Peyer's patch (tissue), 4 donors: Measurements from ENCODE around the gene KLHL10. TPM values are rescaled to one million over a fixed set of nuclear protein-coding genes. Genes with fewer than 3 reads are reported as not detected.

Source experiments
- DNase-seq, 3 donors: peaks; one replicate each; pipeline ENCODE4 v3.0.0-alpha.2; 2017 to 2019
- H3K27ac ChIP-seq, 4 donors: fragments of 200-600 bp; sonication (generic); one replicate each; pipeline ENCODE4 v1.5.1; 2016 to 2019
- H3K27me3 ChIP-seq, 2 donors: fragments of 200-600 bp; sonication (generic); one replicate each; pipeline ENCODE4 v1.5.1; 2019
- H3K36me3 ChIP-seq, 3 donors: fragments of 200-600 bp; sonication (generic); one replicate each; pipeline ENCODE4 v1.5.1; 2016 to 2019
- H3K4me1 ChIP-seq, 4 donors: fragments of 200-600 bp; sonication (generic); one replicate each; pipeline ENCODE4 v1.5.1; 2016 to 2019
- H3K4me3 ChIP-seq, 4 donors: fragments of 200-600 bp; sonication (generic); 1 replicate in 3 of 4; 2 replicates in 1 of 4; pipeline ENCODE4 v1.5.1; 2016 to 2019; ENCODE audit warnings: mild to moderate bottlenecking in 1 of 4
- H3K9me3 ChIP-seq, 4 donors: fragments of 200-600 bp; sonication (generic); one replicate each; pipeline ENCODE4 v1.5.1; 2016 to 2019; ENCODE audit warnings: mild to moderate bottlenecking in 1 of 4
- POLR2A ChIP-seq, 2 donors: fragments of 450-650 bp; IDR thresholded peaks; one replicate each; pipeline ENCODE4 v1.5.1; 2017; ENCODE audit warnings: antibody characterized with exemption in 2 of 2, mild to moderate bottlenecking in 2 of 2, moderate library complexity in 2 of 2
- total RNA-seq, 4 donors: library from RNA; depleted of rRNA; stranded (reverse); fragments of >200 nt; gene quantifications; one replicate each; pipeline ENCODE4 v1.1.0, GENCODE V29; 2016
- TF ChIP-seq, protein P1 (sequence below), 6 experiments: fragments of 450-650 bp in 4 of 6; fragments of 200-600 bp in 2 of 6; sonication (generic) in 1 of 6; IDR thresholded peaks; one replicate each; pipeline ENCODE4 v1.5.1; 2017 to 2019; ENCODE audit warnings: antibody characterized with exemption in 6 of 6, mild to moderate bottlenecking in 3 of 6, moderate library complexity in 1 of 6

The KLHL10 gene
- total RNA-seq, 4 donors from 2014 or later, result not detected

GRCh38 chr17:41818024-41818423 lies 19.6 kb upstream of the KLHL10 start:
- TF ChIP-seq POLR2A (IDR thresholded peaks at IDR 0.05), result no peak
- TF ChIP-seq, protein P1, sequence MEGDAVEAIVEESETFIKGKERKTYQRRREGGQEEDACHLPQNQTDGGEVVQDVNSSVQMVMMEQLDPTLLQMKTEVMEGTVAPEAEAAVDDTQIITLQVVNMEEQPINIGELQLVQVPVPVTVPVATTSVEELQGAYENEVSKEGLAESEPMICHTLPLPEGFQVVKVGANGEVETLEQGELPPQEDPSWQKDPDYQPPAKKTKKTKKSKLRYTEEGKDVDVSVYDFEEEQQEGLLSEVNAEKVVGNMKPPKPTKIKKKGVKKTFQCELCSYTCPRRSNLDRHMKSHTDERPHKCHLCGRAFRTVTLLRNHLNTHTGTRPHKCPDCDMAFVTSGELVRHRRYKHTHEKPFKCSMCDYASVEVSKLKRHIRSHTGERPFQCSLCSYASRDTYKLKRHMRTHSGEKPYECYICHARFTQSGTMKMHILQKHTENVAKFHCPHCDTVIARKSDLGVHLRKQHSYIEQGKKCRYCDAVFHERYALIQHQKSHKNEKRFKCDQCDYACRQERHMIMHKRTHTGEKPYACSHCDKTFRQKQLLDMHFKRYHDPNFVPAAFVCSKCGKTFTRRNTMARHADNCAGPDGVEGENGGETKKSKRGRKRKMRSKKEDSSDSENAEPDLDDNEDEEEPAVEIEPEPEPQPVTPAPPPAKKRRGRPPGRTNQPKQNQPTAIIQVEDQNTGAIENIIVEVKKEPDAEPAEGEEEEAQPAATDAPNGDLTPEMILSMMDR (IDR thresholded peaks at IDR 0.05), result no peak
- H3K27me3 ChIP-seq, result no peaks in the 10 kb centered on the region
- no peak overlapping the region for H3K27ac ChIP-seq
- H3K4me3 ChIP-seq, result no peak overlapping the region
- H3K4me1 ChIP-seq, result peaks cover 0 to 12% (median 0%) of the 10 kb centered on the region in 4 donors
- no peak for DNase-seq
- H3K9me3 ChIP-seq, result no peaks in the 10 kb centered on the region
- H3K36me3 ChIP-seq, result no peaks in the 10 kb centered on the region

- H3K27me3 ChIP-seq, result no peaks in the 10 kb centered on the region
- no peaks in the 10 kb centered on the region for H3K36me3 ChIP-seq
- no peak overlapping the region for H3K4me3 ChIP-seq
- H3K27ac ChIP-seq, result no peak overlapping the region
- no peak for TF ChIP-seq POLR2A (IDR thresholded peaks at IDR 0.05)
- TF ChIP-seq, protein P1 (IDR thresholded peaks at IDR 0.05), result no peak
- DNase-seq, result no peak
- no peaks in the 10 kb centered on the region for H3K4me1 ChIP-seq
- no peaks in the 10 kb centered on the region for H3K9me3 ChIP-seq
These were observed 15.8 kb upstream of the KLHL10 start for GRCh38 chr17:41821776-41822175.

DNA sequence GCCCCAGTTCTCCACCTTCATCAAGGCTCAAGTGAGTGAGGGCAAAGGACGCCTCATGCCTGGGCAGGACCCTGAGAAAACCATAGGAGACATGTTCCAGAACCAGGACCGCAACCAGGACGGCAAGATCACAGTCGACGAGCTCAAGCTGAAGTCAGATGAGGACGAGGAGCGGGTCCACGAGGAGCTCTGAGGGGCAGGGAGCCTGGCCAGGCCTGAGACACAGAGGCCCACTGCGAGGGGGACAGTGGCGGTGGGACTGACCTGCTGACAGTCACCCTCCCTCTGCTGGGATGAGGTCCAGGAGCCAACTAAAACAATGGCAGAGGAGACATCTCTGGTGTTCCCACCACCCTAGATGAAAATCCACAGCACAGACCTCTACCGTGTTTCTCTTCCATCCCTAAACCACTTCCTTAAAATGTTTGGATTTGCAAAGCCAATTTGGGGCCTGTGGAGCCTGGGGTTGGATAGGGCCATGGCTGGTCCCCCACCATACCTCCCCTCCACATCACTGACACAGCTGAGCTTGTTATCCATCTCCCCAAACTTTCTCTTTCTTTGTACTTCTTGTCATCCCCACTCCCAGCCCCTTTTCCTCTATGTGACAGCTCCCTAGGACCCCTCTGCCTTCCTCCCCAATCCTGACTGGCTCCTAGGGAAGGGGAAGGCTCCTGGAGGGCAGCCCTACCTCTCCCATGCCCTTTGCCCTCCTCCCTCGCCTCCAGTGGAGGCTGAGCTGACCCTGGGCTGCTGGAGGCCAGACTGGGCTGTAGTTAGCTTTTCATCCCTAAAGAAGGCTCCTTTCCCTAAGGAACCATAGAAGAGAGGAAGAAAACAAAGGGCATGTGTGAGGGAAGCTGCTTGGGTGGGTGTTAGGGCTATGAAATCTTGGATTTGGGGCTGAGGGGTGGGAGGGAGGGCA lies 15.1 kb upstream of the KLHL10 start:
- H3K4me1 ChIP-seq, result no peaks in the 10 kb centered on the region
- H3K9me3 ChIP-seq, result no peaks in the 10 kb centered on the region
- no peaks in the 10 kb centered on the region for H3K36me3 ChIP-seq
- no peak for DNase-seq
- no peaks in the 10 kb centered on the region for H3K27me3 ChIP-seq
- TF ChIP-seq, protein P1 (IDR thresholded peaks at IDR 0.05), result no peak
- TF ChIP-seq POLR2A (IDR thresholded peaks at IDR 0.05), result no peak
- H3K4me3 ChIP-seq, result no peak overlapping the region
- H3K27ac ChIP-seq, result no peak overlapping the region

DNA sequence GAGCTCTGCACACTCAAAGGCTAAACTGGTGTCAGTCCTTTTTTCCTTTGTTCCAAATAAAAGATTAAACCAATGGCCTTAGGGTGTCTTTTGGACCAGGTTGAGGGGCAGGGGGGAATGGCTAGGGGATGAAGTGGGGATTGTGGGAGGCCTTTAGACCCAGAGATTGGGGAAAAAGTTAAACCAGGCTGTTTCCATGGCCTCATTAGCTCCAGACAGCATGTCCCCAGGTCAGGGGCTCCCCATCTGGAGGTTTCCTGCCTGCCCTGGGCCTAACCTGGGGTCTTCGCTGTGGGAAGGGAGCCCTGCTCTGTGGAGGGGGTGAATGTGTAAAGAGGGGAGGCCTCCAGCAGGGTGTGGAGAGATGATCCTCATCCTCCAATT lies 14.5 kb upstream of the KLHL10 start:
- H3K27me3 ChIP-seq, result no peaks in the 10 kb centered on the region
- H3K9me3 ChIP-seq, result no peaks in the 10 kb centered on the region
- no peaks in the 10 kb centered on the region for H3K4me1 ChIP-seq
- no peak for DNase-seq
- TF ChIP-seq POLR2A (IDR thresholded peaks at IDR 0.05), result no peak
- TF ChIP-seq, protein P1 (IDR thresholded peaks at IDR 0.05), result no peak
- H3K36me3 ChIP-seq, result no peaks in the 10 kb centered on the region
- H3K4me3 ChIP-seq, result no peak overlapping the region
- H3K27ac ChIP-seq, result no peak overlapping the region

DNA sequence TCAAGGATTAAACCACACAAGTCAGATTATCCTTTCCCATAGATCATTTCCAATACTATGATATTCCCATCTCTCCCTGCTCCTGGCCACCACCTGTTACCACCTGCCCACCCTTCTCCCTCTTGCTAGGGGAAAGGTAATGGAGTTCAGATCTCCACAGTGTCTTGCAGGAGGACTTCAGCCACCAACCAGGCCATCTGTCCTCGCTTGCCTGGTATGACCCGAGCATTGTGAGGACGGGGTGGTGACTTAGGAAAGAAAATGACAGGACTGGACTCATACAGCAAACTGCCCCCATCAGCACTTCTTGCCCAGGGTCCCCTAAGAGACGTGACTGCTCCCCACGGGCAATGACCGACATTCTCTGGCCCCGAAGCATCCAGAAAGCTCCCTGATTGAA lies 14.0 kb upstream of the KLHL10 start:
- peaks cover 0 to 2% (median 0%) of the 10 kb centered on the region in 3 donors for H3K36me3 ChIP-seq

More for the DNA sequence above, 14.0 kb upstream of the KLHL10 start:
- TF ChIP-seq POLR2A (IDR thresholded peaks at IDR 0.05), result no peak
- TF ChIP-seq, protein P1 (IDR thresholded peaks at IDR 0.05), result no peak
- Histone ChIP-seq H3K27ac (no peak overlapping the region), H3K4me3 (no peak overlapping the region), H3K27me3 (no peaks in the 10 kb centered on the region), H3K9me3 (no peaks in the 10 kb centered on the region), H3K4me1 (no peaks in the 10 kb centered on the region)
- DNase-seq, result no peak
